Measurements from ENCODE around the gene MRPS25.

DNA sequence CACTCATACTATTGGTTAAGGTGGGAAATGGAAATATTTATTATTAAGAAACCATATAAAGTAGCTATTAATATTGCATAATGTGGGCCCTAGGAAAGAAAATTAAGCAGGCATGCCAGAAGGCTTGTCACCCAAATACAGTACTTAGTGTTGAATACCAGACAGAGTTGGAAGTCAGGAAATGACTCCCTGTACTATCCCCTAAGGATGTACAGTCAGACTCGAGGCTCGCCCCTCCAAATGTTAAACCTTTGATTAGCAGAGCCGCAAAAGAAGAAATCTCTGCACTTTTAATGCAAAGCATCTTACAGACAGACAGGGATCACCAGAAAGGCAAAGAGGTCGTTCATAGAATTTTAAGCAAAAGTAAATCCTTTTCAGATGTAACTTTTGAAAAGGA, 45.1 kb upstream of the MRPS25 start:
- no peak for TF ChIP-seq POLR2AphosphoS5 (IDR thresholded peaks at IDR 0.05)
- TF ChIP-seq, protein P1, sequence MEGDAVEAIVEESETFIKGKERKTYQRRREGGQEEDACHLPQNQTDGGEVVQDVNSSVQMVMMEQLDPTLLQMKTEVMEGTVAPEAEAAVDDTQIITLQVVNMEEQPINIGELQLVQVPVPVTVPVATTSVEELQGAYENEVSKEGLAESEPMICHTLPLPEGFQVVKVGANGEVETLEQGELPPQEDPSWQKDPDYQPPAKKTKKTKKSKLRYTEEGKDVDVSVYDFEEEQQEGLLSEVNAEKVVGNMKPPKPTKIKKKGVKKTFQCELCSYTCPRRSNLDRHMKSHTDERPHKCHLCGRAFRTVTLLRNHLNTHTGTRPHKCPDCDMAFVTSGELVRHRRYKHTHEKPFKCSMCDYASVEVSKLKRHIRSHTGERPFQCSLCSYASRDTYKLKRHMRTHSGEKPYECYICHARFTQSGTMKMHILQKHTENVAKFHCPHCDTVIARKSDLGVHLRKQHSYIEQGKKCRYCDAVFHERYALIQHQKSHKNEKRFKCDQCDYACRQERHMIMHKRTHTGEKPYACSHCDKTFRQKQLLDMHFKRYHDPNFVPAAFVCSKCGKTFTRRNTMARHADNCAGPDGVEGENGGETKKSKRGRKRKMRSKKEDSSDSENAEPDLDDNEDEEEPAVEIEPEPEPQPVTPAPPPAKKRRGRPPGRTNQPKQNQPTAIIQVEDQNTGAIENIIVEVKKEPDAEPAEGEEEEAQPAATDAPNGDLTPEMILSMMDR (IDR thresholded peaks at IDR 0.05), result no peak
- TF ChIP-seq POLR2A (IDR thresholded peaks at IDR 0.05), result no peak
